Kidney glomerular epithelial cell (primary cell): ENCODE measurements around the gene C4orf46.
"Not testable (repeated sequence)": the region's sequence is repeated elsewhere in the genome, so short reads cannot be mapped to it uniquely, and the experiment has no call there.

Experiments
- DNase-seq: peaks from one replicate; lab custom pipeline; 2025; lab: John Stamatoyannopoulos, UW

Gene C4orf46

GRCh38 chr4:158671665-158671914 is at the start of gene C4orf46:
C4orf46 (minus strand) TSS chr4:158671887; CDS start chr4:158671801, 86 bp downstream.
- no peak for DNase-seq

- DNase-seq = no peak
These were observed 44.1 kb upstream of the C4orf46 start for GRCh38 chr4:158715802-158716201.

- DNase-seq = no peak
These were observed 43.2 kb upstream of the C4orf46 start for GRCh38 chr4:158714937-158715336.

GRCh38 chr4:158712622-158713021 is 40.9 kb upstream of the C4orf46 start:
- not testable (repeated sequence) for DNase-seq

- no peak for DNase-seq
These were observed 39.1 kb upstream of the C4orf46 start for GRCh38 chr4:158710814-158711213.

- no peak for DNase-seq
These were observed 32.6 kb upstream of the C4orf46 start for GRCh38 chr4:158704274-158704673.

GRCh38 chr4:158688813-158689212 is 17.1 kb upstream of the C4orf46 start:
- no peak for DNase-seq

- no peak for DNase-seq
These were observed 10.4 kb upstream of the C4orf46 start for GRCh38 chr4:158682066-158682465.

- no peak for DNase-seq
These were observed 9.9 kb upstream of the C4orf46 start for GRCh38 chr4:158681629-158682028.

GRCh38 chr4:158678767-158679166 is 7.1 kb upstream of the C4orf46 start:
- no peak for DNase-seq

- DNase-seq = no peak
These were observed 4.4 kb upstream of the C4orf46 start for GRCh38 chr4:158676076-158676475.

GRCh38 chr4:158673633-158674032 is 1.9 kb upstream of the C4orf46 start:
- no peak for DNase-seq

GRCh38 chr4:158671915-158672806 is 474 bp upstream of the C4orf46 start, which contains the start of gene ETFDH:
ETFDH (plus strand) TSS chr4:158672296; CDS start chr4:158672457, 161 bp downstream.
- peak; percentile 99 for DNase-seq

- DNase-seq = peak; percentile 65
These were observed 567 bp downstream of the C4orf46 start for GRCh38 chr4:158670975-158671664.

- DNase-seq = no peak
These were observed 2.4 kb downstream of the C4orf46 start for GRCh38 chr4:158669310-158669709.

- DNase-seq = no peak
These were observed 4.0 kb downstream of the C4orf46 start for GRCh38 chr4:158667651-158668198.

- no peak for DNase-seq
These were observed 4.8 kb downstream of the C4orf46 start for GRCh38 chr4:158666892-158667291.

GRCh38 chr4:158664806-158665205 is 6.9 kb downstream of the C4orf46 start:
- no peak for DNase-seq

GRCh38 chr4:158663707-158664625 is 7.7 kb downstream of the C4orf46 start:
- DNase-seq = not testable (repeated sequence)

GRCh38 chr4:158663255-158663654 is 8.4 kb downstream of the C4orf46 start:
- not testable (repeated sequence) for DNase-seq

GRCh38 chr4:158657291-158657690 is 14.4 kb downstream of the C4orf46 start:
- DNase-seq = no peak

- DNase-seq = no peak
These were observed 15.2 kb downstream of the C4orf46 start for GRCh38 chr4:158656439-158656838.
